ENCODE measurements around the gene POPDC2.

POPDC2 gene

DNA sequence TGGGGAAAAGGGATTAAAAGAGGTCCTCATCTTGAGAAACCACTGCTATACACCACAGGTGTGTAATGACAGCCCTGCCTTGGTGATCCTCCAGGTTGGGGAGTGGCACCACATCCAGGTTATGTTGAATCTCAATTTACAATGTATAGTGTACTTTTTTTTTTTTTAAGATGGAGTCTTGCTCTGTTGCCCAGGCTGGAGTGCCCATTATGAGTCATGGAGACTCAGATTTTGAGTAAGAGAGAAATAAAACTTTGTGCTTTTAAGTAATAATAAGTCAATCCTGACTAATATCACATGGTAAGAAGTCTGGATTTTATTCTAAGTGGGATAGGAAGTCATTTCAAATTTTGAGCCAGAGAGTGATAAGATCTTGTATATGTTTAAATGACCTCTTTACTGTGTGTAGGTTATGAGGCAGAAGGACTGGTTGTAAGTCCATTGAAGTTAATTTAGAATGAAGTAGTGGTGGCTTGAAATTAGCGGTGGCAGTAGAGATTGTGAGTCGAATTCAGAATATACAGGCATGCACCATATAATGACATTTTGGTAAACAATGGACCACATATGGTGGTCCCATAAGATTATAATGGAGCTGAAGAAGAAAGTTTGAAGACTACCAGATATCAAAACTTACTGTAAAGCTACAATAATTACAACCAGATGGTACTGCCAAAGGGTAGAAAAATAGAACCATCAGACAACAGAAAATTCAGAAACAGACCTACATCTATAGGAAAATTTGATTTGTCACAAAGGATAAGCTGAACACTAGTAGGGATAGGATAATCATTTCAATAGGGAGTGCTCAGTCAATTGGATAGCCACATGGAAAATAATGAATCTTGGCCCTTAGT lies 20.7 kb downstream of the POPDC2 start:
- DNase-seq, result no peak

DNA sequence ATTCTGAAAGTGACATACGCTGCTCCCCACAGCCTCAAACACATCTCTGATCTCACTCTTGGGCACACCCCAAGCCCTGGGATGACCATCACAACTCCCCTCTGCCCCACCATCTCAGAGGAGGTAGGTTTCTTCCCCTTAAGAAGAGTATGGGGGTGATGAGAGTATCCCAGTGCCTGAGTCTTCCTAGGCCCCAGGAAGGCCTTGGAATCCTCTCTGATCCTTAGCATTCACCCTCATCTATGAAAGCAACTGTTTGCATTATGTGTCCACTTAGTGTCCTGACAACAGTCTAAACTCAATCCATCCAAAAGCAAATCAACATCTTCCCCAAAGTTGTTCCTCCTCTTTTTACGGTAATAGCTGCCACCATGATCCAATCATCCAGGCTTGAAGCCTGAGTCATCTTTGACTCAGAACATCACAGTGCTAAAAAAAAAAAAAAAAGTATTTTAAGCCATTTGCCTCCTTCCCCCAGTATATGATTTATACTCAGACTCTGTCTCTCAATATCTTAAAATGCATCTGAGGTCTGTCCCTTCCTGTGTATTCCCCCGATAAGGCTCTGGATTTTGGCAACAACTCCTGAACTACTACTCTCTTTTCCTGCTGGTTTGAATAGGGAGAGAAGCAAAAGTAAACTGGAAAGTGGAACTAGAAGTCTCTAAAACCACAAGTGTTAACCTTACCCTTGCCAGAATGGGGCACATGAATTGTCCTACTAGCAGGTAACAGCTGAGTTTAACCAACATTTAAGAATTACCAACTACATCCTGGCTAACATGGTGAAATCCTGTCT lies 22.5 kb downstream of the POPDC2 start:
- no peak for DNase-seq

DNA sequence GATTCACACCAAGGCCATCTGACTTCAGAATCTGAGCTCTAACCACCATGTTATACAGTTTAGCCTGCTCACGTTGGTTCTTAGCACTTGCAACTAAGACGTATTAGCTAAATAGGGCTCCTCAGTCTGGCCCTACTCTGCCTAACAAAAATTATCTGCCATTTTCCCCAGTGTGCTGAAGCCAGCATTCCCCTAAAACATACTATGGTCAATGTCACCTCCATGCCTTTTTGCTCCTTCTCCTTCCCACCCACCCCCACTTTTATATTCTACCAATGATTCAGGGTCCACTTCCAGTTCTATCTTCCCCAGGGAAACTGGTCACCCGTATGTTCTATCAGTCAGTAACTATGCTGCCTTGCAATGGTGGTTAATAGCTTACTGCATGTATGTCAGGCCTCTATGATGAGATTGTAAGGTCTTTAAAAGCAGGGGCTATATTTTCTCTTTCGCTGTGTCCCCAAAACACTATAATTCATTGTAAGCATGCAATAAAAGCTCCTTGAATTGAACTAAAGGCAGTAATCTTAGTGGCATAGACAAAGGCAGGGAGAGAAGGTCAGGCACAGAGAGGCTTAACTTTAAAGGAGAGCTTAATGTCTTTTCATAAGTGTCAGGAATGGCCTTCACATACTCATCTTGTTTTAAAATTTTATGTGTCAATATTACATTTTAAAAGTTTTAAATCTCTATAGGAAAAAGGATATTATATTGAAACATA lies 23.3 kb downstream of the POPDC2 start:
- DNase-seq, result no peak

DNA sequence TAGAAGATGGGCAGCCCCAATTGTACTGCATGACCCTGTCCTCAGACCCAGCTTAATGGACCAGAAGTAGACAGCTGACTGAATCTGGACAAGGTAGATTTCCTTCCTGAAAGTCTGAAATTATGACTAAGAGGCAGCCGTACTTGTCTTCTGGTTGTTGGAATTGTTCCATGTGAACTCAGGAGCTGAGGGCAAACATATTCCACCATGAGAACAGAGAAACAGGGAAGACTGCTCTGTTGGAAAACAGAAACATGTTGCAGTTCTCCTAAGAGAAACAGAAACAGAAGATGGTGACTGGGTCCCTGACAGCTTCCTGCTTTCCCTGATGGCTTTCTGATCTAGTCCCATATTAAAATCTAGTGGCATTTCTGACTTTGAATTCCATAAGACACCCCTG lies 24.1 kb downstream of the POPDC2 start:
- no peak for DNase-seq

DNA sequence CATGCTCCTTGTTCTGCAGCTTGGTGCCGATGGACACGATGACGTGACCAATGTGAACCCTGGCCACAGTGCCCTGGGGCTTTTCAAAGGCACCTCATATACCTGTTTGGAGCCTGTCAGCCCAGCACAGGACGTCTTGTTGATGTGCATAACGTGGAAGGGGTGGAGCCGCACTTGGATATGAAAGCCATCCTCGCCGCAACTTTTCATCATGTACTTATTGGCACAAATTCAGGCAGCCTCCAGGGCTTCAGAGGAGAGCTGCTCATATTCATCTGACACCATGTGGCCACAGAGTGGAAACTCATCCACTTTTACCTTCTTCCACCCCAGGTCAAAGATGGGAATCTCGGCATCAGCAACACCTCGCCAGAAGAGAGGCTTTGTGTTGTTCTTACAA lies 24.7 kb downstream of the POPDC2 start:
- DNase-seq, result no peak

DNA sequence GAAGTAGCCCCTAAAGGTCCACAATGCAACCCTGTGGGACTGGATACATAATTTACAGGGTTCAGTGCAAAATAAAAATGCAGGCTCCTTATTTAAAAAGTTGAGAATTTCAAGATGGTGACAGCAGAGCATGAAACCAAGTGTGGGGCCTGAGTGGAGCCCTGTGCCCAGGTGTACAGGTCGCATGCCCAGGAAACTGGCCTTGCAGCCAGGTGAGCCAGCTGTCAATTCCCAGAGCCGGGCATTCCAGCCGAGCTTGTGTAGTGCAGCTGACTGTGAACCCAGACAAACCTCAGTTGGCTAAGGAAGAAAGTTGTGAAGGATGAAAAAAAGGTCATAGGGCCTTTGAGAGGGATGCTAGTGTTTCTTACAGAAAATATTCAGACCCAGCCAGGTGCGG lies 27.6 kb downstream of the POPDC2 start:
- no peak for DNase-seq

DNA sequence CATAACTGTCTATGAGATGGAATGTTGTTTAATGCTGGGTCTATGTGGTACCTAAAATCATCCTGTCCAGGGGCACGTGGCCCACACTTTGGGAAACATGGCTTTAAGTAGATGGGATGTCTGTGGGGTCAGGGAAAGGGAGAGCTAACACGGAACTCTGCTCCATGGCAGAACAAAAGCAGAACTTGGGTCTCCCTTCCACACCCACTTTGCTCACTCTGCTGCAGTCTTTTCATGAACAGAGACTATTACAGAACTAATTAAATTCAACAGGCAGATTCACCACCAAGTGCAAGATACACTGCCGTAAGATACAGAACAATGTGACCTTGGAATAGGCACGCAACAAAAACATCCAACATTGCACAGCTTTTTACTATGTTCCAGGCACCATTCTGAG lies 28.2 kb downstream of the POPDC2 start:
- DNase-seq, result no peak

DNA sequence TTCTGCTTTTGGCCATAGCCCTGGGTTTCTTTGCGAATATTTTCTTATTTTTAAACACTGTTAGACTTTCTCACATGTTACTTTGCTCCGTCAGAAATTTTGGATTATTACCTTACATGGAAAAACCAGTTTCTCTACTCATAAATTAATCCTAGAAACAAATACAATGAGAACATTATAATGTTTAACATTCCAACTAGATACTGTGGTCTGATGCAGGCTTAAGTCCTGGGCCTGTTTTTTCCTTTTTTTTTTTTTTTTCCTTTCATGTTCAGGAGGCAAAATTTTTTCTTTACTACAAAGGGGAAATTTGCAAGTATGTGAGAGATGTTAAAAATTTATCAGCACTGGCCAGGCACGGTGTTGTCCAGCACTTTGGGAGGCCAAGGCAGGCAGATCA lies 28.9 kb downstream of the POPDC2 start:
- no peak for DNase-seq

DNA sequence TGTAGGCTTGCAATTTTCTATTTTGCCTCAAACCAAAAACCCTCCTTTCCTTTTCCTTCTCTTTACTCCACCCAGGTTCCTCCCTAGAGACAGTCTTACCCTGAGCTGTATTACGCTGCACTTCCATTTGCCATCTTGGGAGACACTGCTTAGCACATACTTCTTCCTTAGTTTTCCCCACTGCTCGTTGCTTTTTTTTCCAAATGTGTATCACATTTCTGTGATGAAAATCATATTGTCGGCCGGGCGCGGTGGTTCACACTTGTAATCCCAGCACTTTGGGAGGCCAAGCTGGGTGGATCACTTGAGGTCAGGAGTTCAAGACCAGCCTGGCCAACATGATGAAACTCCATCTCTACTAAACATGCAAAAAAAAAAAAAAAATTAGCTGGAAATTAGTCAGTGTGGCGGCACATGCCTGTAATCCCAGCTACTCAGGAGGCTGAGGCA lies 29.5 kb downstream of the POPDC2 start:
- no peak for DNase-seq

DNA sequence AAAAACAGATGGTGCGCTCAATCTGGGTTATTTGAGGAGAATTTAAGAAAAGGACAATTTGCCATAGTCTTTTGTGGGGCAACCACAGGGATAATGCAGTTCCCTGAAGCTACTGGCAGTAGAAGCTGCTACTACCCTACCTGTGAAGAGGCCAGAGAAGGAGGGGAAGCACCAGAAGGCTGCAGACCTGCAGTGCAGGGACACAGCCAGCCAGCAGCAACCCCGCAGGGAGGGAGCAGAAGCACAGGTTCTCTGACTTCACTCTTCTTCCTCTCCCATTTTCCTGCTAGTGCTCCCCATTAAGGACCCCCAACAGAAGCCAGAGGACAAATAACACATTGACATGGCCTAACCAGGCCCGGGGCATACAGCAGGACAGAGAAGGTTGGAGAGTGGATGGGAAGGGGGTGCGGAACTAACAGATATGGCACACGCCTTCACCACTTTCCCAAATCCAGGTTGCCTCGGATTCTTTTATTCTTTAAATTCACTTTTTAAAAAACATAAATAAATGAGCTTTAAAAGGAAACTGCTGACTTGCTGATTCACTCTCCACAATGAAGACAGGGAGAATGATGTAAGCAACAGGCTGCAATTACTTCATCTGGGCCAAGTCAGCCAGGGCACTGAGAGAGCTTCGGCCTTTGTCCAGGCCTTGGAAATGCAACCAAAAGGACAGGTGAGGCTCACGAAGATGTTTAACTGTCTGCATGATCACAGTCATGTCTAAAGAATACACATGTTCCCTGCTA lies 30.1 kb downstream of the POPDC2 start:
- DNase-seq, result no peak

DNA sequence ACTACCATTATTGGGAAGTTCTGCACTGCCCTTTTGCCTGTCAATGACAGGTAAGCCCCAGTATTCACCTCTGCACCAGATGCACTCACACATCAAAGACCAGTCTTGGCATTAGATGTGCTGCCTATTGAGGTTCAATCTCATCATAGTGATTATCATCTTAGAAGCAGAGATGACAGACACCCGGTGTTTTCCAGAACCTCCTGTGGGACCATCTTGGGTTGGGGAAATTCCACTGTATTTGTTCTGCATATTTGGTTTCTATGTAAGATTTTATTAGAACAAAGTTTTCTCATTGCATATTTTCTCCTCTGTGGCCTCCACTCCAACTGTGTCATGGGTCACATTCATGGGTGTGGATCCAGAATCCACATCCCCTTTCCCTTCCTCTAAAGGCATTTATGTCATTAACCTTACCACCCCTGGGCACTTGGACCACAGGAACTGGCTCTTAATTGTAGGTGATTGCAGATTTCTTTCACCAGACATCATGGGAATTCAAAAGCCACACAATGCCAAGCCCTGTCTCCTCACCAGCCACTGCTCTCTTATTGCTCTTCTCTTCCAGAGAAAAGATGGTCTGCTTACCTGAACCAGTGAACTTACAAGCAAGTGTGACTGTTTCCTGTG lies 31.5 kb downstream of the POPDC2 start:
- DNase-seq, result no peak

DNA sequence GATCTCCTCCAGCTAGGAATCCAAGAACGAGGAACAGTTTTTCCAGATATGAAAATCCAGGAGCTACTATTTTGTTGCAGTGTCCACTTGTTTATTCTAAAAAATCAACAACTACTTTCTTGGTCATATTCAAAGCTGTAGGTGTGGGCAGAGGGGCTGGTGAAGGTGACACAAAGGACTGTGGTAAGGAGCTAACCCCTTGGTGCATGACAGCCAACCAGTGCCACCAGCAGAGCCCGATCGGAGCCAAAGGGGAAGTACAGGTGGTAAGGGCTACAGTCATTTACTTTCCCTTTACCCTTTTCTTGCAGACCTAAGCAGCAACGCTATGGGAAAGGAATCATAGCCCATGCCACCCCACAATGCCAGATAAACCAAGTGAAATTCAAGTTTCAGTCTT lies 32.0 kb downstream of the POPDC2 start:
- no peak for DNase-seq

DNA sequence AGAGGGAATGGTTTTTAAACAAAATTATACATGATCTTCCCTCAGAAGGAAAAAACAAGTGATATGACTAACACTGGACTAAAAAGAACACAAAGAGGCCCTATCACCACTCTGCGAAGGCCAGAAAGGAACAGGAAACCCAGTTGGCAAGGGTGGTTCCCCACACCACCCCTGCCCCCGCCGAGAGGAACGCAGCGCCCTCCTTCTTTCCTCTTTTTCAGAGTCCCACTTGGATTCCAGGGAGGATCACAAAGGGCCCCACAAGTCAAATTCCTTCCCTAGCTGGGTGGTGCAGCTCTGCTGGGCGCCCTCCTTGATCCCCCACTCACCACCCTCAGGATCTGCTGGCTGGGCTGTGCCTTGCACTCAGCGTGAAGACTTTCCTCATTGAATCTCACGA lies 32.9 kb downstream of the POPDC2 start:
- DNase-seq, result no peak

DNA sequence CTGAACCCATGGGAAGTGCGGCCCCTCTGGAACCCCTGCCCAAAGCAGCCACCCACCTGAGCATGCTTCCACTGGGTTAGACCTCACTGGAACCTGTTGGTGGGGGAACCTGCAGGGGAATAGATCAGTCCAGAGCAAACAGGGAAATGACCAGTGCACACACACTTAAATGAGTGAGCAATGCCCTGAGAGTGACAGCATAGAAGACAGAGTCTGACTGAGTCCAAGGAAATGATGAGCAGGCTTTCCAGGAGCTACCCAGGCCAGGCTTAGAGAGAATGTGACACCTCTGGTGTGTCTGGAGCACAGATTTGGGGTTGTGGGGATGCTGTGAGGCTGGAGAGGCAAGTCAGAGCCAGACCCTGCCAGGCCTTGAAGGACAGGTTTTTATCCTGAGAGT lies 34.2 kb downstream of the POPDC2 start:
- no peak for DNase-seq

DNA sequence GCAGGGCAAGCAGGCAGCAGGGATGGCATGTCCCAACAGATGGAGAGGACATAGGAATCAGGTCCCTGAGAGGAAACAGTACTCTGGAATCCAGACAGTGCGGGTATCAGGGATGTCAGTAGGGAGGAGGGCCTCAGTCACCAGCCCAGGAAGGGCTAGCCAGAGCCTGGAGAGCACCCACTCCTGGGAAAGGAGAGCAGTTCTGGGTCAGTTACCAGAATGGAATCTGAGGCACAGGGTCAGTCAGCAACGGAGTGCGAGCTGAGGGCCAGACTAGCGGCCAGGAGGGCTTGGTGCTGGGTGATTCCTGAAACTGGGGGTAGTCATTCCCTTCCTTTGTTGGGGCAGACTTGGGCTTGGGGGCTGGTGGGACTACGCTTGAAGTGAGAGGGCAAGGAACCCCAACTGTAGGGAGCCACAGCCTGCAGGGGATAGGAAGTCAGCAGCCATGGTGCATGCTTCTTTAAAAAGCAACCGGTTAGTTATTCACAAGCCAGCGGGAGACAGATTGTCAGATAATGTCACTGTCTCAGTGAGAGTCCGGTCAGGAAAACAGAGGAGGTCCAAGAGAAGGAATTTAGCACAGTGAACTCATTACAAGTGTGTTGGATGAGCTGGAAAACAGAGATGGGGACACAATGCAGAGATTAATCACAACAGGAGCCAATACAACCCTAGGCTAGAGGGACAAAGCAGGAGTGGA lies 34.8 kb downstream of the POPDC2 start:
- DNase-seq, result no peak

DNA sequence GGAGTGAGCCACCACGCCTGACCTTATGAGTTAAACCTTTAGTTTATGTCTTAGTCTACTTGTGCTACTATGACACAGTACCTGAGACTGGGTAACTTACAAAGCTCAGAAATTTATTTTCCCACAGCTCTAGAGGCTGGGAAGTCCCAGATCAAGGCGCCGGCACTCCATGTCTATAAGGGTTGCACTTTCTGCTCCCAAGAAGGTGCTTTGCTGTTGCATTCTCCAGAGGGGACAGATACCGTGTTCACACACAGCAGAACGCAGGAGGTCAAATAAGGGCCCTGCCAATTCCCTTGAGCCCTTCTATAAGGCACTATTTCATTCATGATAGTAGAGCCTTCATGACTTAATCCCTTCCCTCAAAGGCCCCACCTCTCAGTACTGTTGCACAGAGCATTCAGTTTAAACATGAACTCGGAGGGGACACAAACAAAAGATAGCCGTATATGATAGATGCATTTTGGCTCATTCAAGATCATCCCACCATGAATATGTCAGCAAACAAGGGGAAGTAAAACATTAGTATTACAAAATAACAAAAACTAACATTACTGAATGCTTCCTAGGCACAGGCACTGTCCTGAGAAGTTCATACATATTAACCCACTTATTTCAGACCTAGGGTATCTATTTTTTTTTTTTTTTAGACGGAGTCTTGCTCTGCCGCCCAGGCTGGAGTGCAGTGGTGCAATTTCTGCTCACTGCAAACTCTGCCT lies 36.2 kb downstream of the POPDC2 start:
- DNase-seq, result no peak

DNA sequence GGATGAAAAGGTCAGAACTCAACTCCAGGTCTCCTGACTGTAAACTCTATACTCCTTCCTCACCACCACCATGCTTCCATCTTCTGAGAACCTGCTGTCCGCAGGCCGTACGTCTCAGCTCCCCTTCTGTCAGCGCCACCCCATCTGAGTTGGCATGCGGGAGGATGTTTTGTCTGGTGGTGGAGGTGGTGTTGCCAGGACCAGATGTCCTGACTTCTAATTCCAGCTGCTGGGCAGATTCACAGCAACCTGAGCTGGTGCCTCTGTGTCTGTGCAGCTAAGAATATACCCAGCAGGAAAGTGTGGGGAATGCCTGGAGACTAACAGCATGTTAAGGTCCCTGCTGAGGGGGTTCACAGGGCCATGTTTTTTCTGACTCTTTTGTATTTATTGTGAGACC lies 39.5 kb downstream of the POPDC2 start:
- no peak for DNase-seq

DNA sequence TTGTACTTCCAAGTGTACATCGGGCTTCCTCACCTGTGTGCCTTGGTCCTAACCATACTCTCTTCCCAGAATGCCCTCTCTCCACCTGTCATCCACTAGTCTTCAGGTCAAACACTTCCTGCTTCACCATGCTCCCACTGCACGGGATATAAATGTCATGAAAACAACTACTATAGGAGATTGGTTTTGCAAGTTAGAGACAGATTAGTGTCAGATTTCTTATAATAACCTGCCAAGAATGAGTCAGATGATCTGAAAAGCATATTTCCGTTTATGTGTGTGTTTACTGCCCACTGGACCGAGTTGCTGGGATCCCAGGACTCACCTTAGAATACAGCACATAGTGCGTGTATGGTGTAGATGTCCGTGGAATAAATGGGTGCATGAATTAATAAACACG lies 41.3 kb downstream of the POPDC2 start:
- DNase-seq, result no peak

DNA sequence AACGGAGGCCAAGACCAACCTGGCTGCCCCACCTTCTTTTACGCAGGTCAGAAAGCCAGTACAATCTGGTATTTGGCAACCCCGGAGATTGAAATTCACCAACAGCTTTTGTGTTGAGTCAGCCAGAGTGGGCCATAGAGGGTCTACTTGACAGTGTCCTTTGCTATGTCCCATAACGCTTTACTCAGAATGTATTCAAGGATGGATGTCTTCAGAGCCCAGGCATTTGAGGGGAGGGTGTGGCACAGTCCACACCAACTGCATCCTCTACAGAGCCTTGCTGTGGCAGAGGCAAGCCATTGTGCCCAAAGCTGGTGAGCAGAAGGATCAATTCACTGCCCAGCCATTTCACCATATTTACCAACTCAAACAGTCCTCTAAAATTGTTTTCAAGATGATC lies 44.3 kb downstream of the POPDC2 start:
- DNase-seq, result no peak

DNA sequence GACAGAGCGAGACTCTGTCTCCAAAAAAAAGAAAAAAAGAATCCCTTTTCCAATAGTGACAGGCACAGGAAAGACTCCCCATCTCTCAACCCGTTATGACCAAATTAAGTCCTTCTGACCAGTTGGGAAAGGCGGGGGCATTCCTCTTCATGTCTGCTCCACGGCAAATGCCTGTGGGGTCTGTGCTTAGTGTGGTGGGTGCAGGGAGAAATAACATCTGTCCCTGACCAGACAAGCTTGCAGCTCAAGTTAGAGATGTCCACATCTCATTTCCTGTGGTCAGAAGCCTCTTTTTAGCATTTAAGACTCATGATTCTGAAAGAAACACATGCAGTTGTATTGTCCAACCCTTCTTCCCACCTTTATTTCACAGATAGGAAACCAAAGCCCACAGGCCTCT lies 46.5 kb downstream of the POPDC2 start:
- no peak for DNase-seq

DNA sequence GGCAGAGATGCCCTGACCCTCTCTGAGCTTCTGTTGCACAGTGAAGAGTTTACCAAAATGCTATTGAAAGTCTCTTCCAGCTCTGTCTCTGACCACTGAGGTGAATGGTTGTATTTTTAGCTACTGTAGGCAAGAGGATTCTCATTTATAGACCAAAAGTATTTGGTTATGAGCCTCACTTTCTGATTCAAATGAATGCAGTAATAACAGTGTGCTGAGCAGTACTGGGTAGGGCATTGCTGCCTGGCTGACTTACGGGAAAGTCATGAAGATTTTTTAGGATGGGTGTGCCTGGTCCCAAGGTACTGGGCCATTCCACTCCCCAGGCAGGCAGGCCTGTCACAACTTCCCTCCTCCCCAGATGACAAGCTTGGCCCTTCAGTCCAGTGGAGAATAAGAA lies 47.2 kb downstream of the POPDC2 start:
- no peak for DNase-seq
